Brain microvascular endothelial cell (primary cell): ENCODE results near the gene CXXC1.
A peak's percentile ranks its signal among the peaks of the same experiment; 100 is the strongest.
"Not testable (repeated sequence)": the region's sequence is repeated elsewhere in the genome, so short reads cannot be mapped to it uniquely, and the experiment has no call there.

Source experiments
- DNase-seq: peaks from one replicate; pipeline ENCODE4 v3.0.0-alpha.2; 2020
- H3K27ac ChIP-seq: fragments of 250-450 bp; sonication (Bioruptor Pico); 2 replicates; pipeline ENCODE4 v1.5.1; 2020; ENCODE audit warnings: mild to moderate bottlenecking, moderate library complexity
- H3K27me3 ChIP-seq: fragments of 250-450 bp; sonication (Bioruptor Pico); replicated peaks from 2 replicates; pipeline ENCODE4 v1.5.1; 2020; ENCODE audit warnings: mild to moderate bottlenecking
- H3K36me3 ChIP-seq: fragments of 250-450 bp; sonication (Bioruptor Pico); replicated peaks from 2 replicates; pipeline ENCODE4 v1.5.1; 2020; ENCODE audit warnings: mild to moderate bottlenecking
- H3K4me3 ChIP-seq: 2 replicates; pipeline ENCODE4 v1.5.1; 2011; ENCODE audit warnings: low read depth, mild to moderate bottlenecking, control low read depth, low read length, moderate library complexity
- CTCF ChIP-seq: IDR thresholded peaks from 2 replicates; pipeline ENCODE4 v1.5.1; 2011; ENCODE audit warnings: low read depth, mild to moderate bottlenecking, moderate library complexity, low read length, control low read depth, inconsistent platforms; ENCODE audit errors: missing control alignments
- in situ Hi-C: cut with HindIII; loops from 2 replicates; pipeline ENCODE4 v1.10.0; 2017; ENCODE audit warnings: low sequenced_read_pairs, low pct_ligation_motif_present

Gene CXXC1

GRCh38 chr18:50289108-50289443 is 1.6 kb upstream of the CXXC1 start:
- in situ Hi-C loops = no loop called here
- Histone ChIP-seq H3K27me3 (no peaks in the 10 kb centered on the region), H3K27ac (no peak overlapping the region), H3K4me3 (no peak overlapping the region), H3K36me3 (no peaks in the 10 kb centered on the region)
- DNase-seq = no peak
- TF ChIP-seq CTCF = no peak

- DNase-seq, H3K36me3 ChIP-seq, H3K27me3 ChIP-seq, H3K27ac ChIP-seq, in situ Hi-C loops: not testable (repeated sequence)
- H3K4me3 ChIP-seq = peak overlapping the region; percentile 86
These were observed 1.0 kb upstream of the CXXC1 start for GRCh38 chr18:50288348-50289107.

GRCh38 chr18:50287028-50287440 is 458 bp downstream of the CXXC1 start:
- DNase-seq = no peak
- no peak for TF ChIP-seq CTCF
- Histone ChIP-seq H3K27ac (no peak overlapping the region), H3K4me3 (peak overlapping the region; percentile 86), H3K36me3 (peaks cover 3% of the 10 kb centered on the region), H3K27me3 (no peaks in the 10 kb centered on the region)
- in situ Hi-C loops = no loop called here

GRCh38 chr18:50286391-50287027 is 983 bp downstream of the CXXC1 start:
- H3K36me3 ChIP-seq = peaks cover 3% of the 10 kb centered on the region
- no peak for TF ChIP-seq CTCF
- peak overlapping the region; percentile 86 for H3K4me3 ChIP-seq
- in situ Hi-C loops = no loop called here
- no peaks in the 10 kb centered on the region for H3K27me3 ChIP-seq
- DNase-seq = no peak
- no peak overlapping the region for H3K27ac ChIP-seq

- no peak for DNase-seq
- no peaks in the 10 kb centered on the region for H3K27me3 ChIP-seq
- no peak overlapping the region for H3K4me3 ChIP-seq
- no peak for TF ChIP-seq CTCF
- peaks cover 3% of the 10 kb centered on the region for H3K36me3 ChIP-seq
- in situ Hi-C loops = no loop called here
- H3K27ac ChIP-seq = no peak overlapping the region
These were observed 1.7 kb downstream of the CXXC1 start for GRCh38 chr18:50285631-50286321.

GRCh38 chr18:50285071-50285470 is 2.4 kb downstream of the CXXC1 start:
- H3K4me3 ChIP-seq = no peak overlapping the region
- in situ Hi-C loops = no loop called here
- no peak overlapping the region for H3K27ac ChIP-seq
- H3K36me3 ChIP-seq = peaks cover 3% of the 10 kb centered on the region
- H3K27me3 ChIP-seq = no peaks in the 10 kb centered on the region
- DNase-seq = no peak
- TF ChIP-seq CTCF = no peak
